Mesenchymal stem cell (in vitro differentiated cells and primary cell): ENCODE measurements around the gene FOSL1.
A peak's percentile ranks its signal among the peaks of the same experiment; 100 is the strongest.

ENCODE experiments used
- DNase-seq: peaks from one replicate; pipeline ENCODE4 v3.0.0-alpha.2; 2013
- H2AFZ ChIP-seq: one replicate; pipeline ENCODE4 v1.6.1; 2013; ENCODE audit warnings: low read depth, mild to moderate bottlenecking, control low read depth, inconsistent platforms, low read length, moderate library complexity
- H2AK5ac ChIP-seq: 2 replicates; pipeline ENCODE4 v1.6.1; 2013; ENCODE audit warnings: low read length, moderate library complexity, mild to moderate bottlenecking, inconsistent platforms; ENCODE audit not compliant: severe bottlenecking
- H2BK120ac ChIP-seq: one replicate; pipeline ENCODE4 v1.6.1; 2013; ENCODE audit warnings: low read depth, mild to moderate bottlenecking, inconsistent platforms, low read length, moderate library complexity
- H2BK12ac ChIP-seq, 2 experiments: one replicate each; pipeline ENCODE4 v1.6.1; 2013; ENCODE audit warnings: inconsistent platforms in 2 of 2, low read length in 2 of 2, mild to moderate bottlenecking in 2 of 2, moderate library complexity in 2 of 2, control low read depth in 1 of 2
- H2BK15ac ChIP-seq: one replicate; pipeline ENCODE4 v1.6.1; 2013; ENCODE audit warnings: mild to moderate bottlenecking, low read depth, inconsistent platforms; ENCODE audit not compliant: poor library complexity, severe bottlenecking
- H2BK5ac ChIP-seq: 2 replicates; pipeline ENCODE4 v1.6.1; 2013; ENCODE audit warnings: low read depth, mild to moderate bottlenecking, low read length, control low read depth, inconsistent platforms; ENCODE audit not compliant: poor library complexity, severe bottlenecking
- H3K14ac ChIP-seq, 2 experiments: one replicate each; pipeline ENCODE4 v1.6.1; 2013; ENCODE audit warnings: inconsistent platforms in 2 of 2, low read length in 2 of 2, control low read depth in 1 of 2, mild to moderate bottlenecking in 1 of 2, moderate library complexity in 1 of 2
- H3K18ac ChIP-seq, 2 experiments: one replicate each; pipeline ENCODE4 v1.6.1; 2013; ENCODE audit warnings: inconsistent platforms in 2 of 2, low read length in 2 of 2, control low read depth in 1 of 2, low read depth in 1 of 2, mild to moderate bottlenecking in 1 of 2
- H3K23ac ChIP-seq, 2 experiments: one replicate each; pipeline ENCODE4 v1.6.1; 2013; ENCODE audit warnings: inconsistent platforms in 2 of 2, low read length in 2 of 2, mild to moderate bottlenecking in 2 of 2, moderate library complexity in 2 of 2, control low read depth in 1 of 2
- H3K27ac ChIP-seq: 2 replicates; pipeline ENCODE4 v1.5.1; 2013; ENCODE audit warnings: mild to moderate bottlenecking, moderate library complexity, low read length, control low read depth, inconsistent platforms; ENCODE audit not compliant: poor library complexity, severe bottlenecking
- H3K27me3 ChIP-seq, 2 experiments: 2 replicates each; pipeline versions ENCODE4 v1.6.1 to v1.7.0; 2013; ENCODE audit warnings: low read length in 2 of 2, mild to moderate bottlenecking in 2 of 2, moderate library complexity in 2 of 2, control low read depth in 1 of 2, inconsistent platforms in 1 of 2; ENCODE audit not compliant: control insufficient read depth in 1 of 2, insufficient read depth in 1 of 2
- H3K36me3 ChIP-seq, 2 experiments: 2 replicates each; pipeline versions ENCODE4 v1.6.1 to v1.7.0; 2013; ENCODE audit warnings: low read length in 2 of 2, control low read depth in 1 of 2, inconsistent platforms in 1 of 2, low read depth in 1 of 2, mild to moderate bottlenecking in 1 of 2; ENCODE audit not compliant: insufficient read depth in 2 of 2, control insufficient read depth in 1 of 2
- H3K4ac ChIP-seq, 2 experiments: one replicate each; pipeline ENCODE4 v1.6.1; 2013; ENCODE audit warnings: inconsistent platforms in 2 of 2, low read length in 2 of 2, mild to moderate bottlenecking in 2 of 2, moderate library complexity in 2 of 2, control low read depth in 1 of 2, low read depth in 1 of 2
- H3K4me1 ChIP-seq: 2 replicates; pipeline ENCODE4 v1.6.1; 2013; ENCODE audit warnings: low read depth, low read length, control low read depth; ENCODE audit not compliant: control insufficient read depth, insufficient read depth
- H3K4me2 ChIP-seq: 2 replicates; pipeline ENCODE4 v1.6.1; 2013; ENCODE audit warnings: low read length, mild to moderate bottlenecking, inconsistent platforms; ENCODE audit not compliant: poor library complexity, severe bottlenecking
- H3K4me3 ChIP-seq, 2 experiments: 2 replicates each; pipeline versions ENCODE4 v1.5.1 to v1.7.0; 2013; ENCODE audit warnings: low read length in 2 of 2, mild to moderate bottlenecking in 2 of 2, control low read depth in 1 of 2, low read depth in 1 of 2; ENCODE audit not compliant: insufficient read depth in 1 of 2
- H3K79me1 ChIP-seq: replicated peaks from 2 replicates; pipeline ENCODE4 v1.6.1; 2013; ENCODE audit warnings: mild to moderate bottlenecking, control low read depth, low read length, inconsistent platforms; ENCODE audit not compliant: poor library complexity, severe bottlenecking
- H3K9ac ChIP-seq: 2 replicates; pipeline ENCODE4 v1.7.0; 2013; ENCODE audit warnings: mild to moderate bottlenecking, low read length, moderate library complexity
- H3K9me3 ChIP-seq: 2 replicates; pipeline ENCODE4 v1.7.0; 2013; ENCODE audit warnings: mild to moderate bottlenecking, low read length; ENCODE audit not compliant: control insufficient read depth
- H4K8ac ChIP-seq: one replicate; pipeline ENCODE4 v1.6.1; 2013; ENCODE audit warnings: inconsistent platforms, mild to moderate bottlenecking, low read length, moderate library complexity
- H4K91ac ChIP-seq: one replicate; pipeline ENCODE4 v1.6.1; 2013; ENCODE audit warnings: mild to moderate bottlenecking, low read length, inconsistent platforms
- WGBS: methylation state at CpG from one replicate; pipeline ENCODE4 v1.1.7; 2013; ENCODE audit warnings: mixed read lengths; 5-methylcytosine and 5-hydroxymethylcytosine counted together

Gene FOSL1

GRCh38 chr11:65925397-65925796 is 25.2 kb upstream of the FOSL1 start:
- peaks cover 15% of the 10 kb centered on the region for H3K79me1 ChIP-seq
- H3K4me2 ChIP-seq, result no peak overlapping the region
- no peak overlapping the region for H3K4ac ChIP-seq
- H3K9me3 ChIP-seq, result no peaks in the 10 kb centered on the region
- H2BK15ac ChIP-seq, result no peak overlapping the region
- H4K8ac ChIP-seq, result no peak overlapping the region
- H2BK5ac ChIP-seq, result no peak overlapping the region
- H3K23ac ChIP-seq, result no peak overlapping the region
- no peak overlapping the region for H3K9ac ChIP-seq
- peaks cover 8% of the 10 kb centered on the region for H3K4me1 ChIP-seq
- no peak overlapping the region for H2BK12ac ChIP-seq
- H2BK120ac ChIP-seq, result no peak overlapping the region
- no peak overlapping the region for H3K27ac ChIP-seq
- H3K36me3 ChIP-seq, result peaks cover 38 to 44% of the 10 kb centered on the region in 2 experiments
- no peak overlapping the region for H3K4me3 ChIP-seq
- H3K14ac ChIP-seq, result no peak overlapping the region
- DNase-seq, result no peak
- H2AFZ ChIP-seq, result no peak overlapping the region
- H3K18ac ChIP-seq, result no peak overlapping the region
- 85% methylated on average over 1 of the region's 2 CpGs for whole genome bisulfite sequencing
- H2AK5ac ChIP-seq, result no peak overlapping the region
- H4K91ac ChIP-seq, result no peak overlapping the region
- H3K27me3 ChIP-seq, result no peaks in the 10 kb centered on the region

DNA sequence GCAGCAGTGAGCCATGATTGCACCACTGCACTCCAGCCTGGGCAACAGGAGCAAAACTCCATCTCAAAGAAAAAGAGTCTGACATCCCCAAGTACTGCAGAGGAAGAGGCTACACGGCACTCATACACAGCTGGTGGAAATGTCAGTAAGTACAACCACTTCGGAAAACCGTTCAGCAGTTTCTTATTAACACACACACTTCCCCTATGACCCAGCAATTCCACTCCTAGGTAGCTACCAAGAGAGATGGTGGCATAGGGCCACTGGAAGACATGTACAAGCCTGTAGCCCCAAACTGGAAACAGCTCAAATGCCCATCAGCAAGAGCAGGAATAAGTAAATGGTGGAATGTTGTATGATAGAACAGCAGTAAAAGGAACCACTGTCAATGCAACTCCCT is 22.4 kb upstream of the FOSL1 start:
- no peak overlapping the region for H3K23ac ChIP-seq
- no peak overlapping the region for H2BK120ac ChIP-seq
- peaks cover 19% of the 10 kb centered on the region for H3K4me1 ChIP-seq
- H3K18ac ChIP-seq, result no peak overlapping the region
- H3K36me3 ChIP-seq, result peaks cover 44 to 54% of the 10 kb centered on the region in 2 experiments
- H3K79me1 ChIP-seq, result peaks cover 15% of the 10 kb centered on the region
- no peak overlapping the region for H3K14ac ChIP-seq
- no peaks in the 10 kb centered on the region for H3K9me3 ChIP-seq
- H2BK5ac ChIP-seq, result no peak overlapping the region
- no peak overlapping the region for H4K8ac ChIP-seq
- H2BK15ac ChIP-seq, result no peak overlapping the region
- no peak for DNase-seq
- no peak overlapping the region for H4K91ac ChIP-seq
- H2AFZ ChIP-seq, result no peak overlapping the region
- no peak overlapping the region for H3K27ac ChIP-seq
- H3K4ac ChIP-seq, result no peak overlapping the region
- H3K4me3 ChIP-seq, result no peak overlapping the region
- no peak overlapping the region for H2AK5ac ChIP-seq
- no peak overlapping the region for H3K9ac ChIP-seq
- H3K4me2 ChIP-seq, result no peak overlapping the region
- H2BK12ac ChIP-seq, result no peak overlapping the region
- 95% methylated on average over 3 of the region's 3 CpGs for WGBS
- no peaks in the 10 kb centered on the region for H3K27me3 ChIP-seq

DNA sequence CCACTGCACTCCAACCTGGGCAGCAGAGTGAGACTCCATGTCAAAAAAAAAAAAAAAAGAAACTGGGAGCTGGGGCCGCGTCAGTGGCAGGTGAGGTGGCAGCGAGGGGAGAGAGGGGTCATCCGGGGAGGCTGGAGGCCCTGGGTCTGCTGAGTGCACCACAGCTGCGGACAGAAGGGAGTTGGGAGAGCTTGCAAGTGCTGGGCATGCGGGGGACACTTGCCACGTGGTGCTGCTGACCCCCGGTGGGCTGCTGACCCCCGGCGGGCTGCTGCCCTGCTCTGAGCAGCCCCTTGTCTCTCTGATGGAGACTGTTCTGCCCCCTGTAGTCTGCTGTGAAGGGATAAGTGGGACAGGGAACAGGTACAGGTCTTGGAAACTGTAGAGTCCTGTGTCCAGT is 21.7 kb upstream of the FOSL1 start:
- Histone ChIP-seq H3K9me3 (no peaks in the 10 kb centered on the region), H4K91ac (no peak overlapping the region), H2BK120ac (no peak overlapping the region), H3K4me1 (peaks cover 26% of the 10 kb centered on the region), H2AK5ac (no peak overlapping the region), H2BK12ac (no peak overlapping the region), H4K8ac (no peak overlapping the region), H3K9ac (no peak overlapping the region), H3K4me3 (no peak overlapping the region), H3K4ac (no peak overlapping the region), H3K27me3 (no peaks in the 10 kb centered on the region), H3K27ac (no peak overlapping the region), H3K36me3 (peaks cover 50 to 57% of the 10 kb centered on the region in 2 experiments), H3K18ac (no peak overlapping the region), H3K4me2 (no peak overlapping the region), H2BK15ac (no peak overlapping the region), H3K23ac (peak overlapping the region in 1 of 2 experiments; percentile 20), H3K79me1 (peaks cover 15% of the 10 kb centered on the region), H2BK5ac (no peak overlapping the region), H2AFZ (no peak overlapping the region), H3K14ac (no peak overlapping the region)
- WGBS, result 97% methylated on average over 10 of the region's 10 CpGs
- no peak for DNase-seq

GRCh38 chr11:65921033-65921555 is 20.9 kb upstream of the FOSL1 start:
- no peaks in the 10 kb centered on the region for H3K9me3 ChIP-seq
- no peak overlapping the region for H3K18ac ChIP-seq
- peaks cover 34% of the 10 kb centered on the region for H3K4me1 ChIP-seq
- peak overlapping the region; percentile 35 for H2AK5ac ChIP-seq
- H3K4ac ChIP-seq, result no peak overlapping the region
- no peak for DNase-seq
- no peak overlapping the region for H3K4me2 ChIP-seq
- peak overlapping the region in 1 of 2 experiments; percentile 95 for H3K23ac ChIP-seq
- H4K8ac ChIP-seq, result no peak overlapping the region
- peak overlapping the region; percentile 16 for H2BK15ac ChIP-seq
- H3K27me3 ChIP-seq, result no peaks in the 10 kb centered on the region
- H3K79me1 ChIP-seq, result peaks cover 15% of the 10 kb centered on the region
- H3K36me3 ChIP-seq, result peaks cover 50 to 60% of the 10 kb centered on the region in 2 experiments
- H4K91ac ChIP-seq, result no peak overlapping the region
- no peak overlapping the region for H2BK120ac ChIP-seq
- 85% methylated on average over 4 of the region's 12 CpGs for WGBS
- H3K9ac ChIP-seq, result peak overlapping the region; percentile 90
- no peak overlapping the region for H3K27ac ChIP-seq
- H2AFZ ChIP-seq, result no peak overlapping the region
- H3K14ac ChIP-seq, result no peak overlapping the region
- H2BK5ac ChIP-seq, result no peak overlapping the region
- H2BK12ac ChIP-seq, result no peak overlapping the region
- peak overlapping the region in 1 of 2 experiments; percentile 92 for H3K4me3 ChIP-seq
